GM12878 (cell line): Measurements from ENCODE around the gene PLOD3. TPM values are rescaled to one million over a fixed set of nuclear protein-coding genes. Genes with fewer than 3 reads are reported as not detected.

Experiments
- BCL11A ChIP-seq: IDR thresholded peaks from 2 replicates; pipeline ENCODE4 v1.6.1; 2011; ENCODE audit warnings: low read depth, low read length
- BMI1 ChIP-seq: fragments of 450-650 bp; IDR thresholded peaks from 2 replicates; pipeline ENCODE4 v1.6.1; 2016; ENCODE audit warnings: mild to moderate bottlenecking, moderate library complexity, borderline replicate concordance
- BRCA1 ChIP-seq: IDR thresholded peaks from 2 replicates; pipeline ENCODE4 v1.6.1; 2011; ENCODE audit warnings: low read depth, low read length, improper control_type of control experiment
- CBFB ChIP-seq: IDR thresholded peaks from 2 replicates; pipeline ENCODE4 v1.6.1; 2016; ENCODE audit warnings: antibody characterized with exemption, low read depth
- ELK1 ChIP-seq: IDR thresholded peaks from 2 replicates; pipeline ENCODE4 v1.6.1; 2012; ENCODE audit warnings: low read depth, low read length, improper control_type of control experiment
- GATAD2B ChIP-seq: fragments of 450-650 bp; conservative IDR thresholded peaks from 2 replicates; pipeline ENCODE4 v1.6.1; 2017; ENCODE audit warnings: low read depth, mild to moderate bottlenecking, moderate library complexity
- HSF1 ChIP-seq: fragments of 150-350 bp; IDR thresholded peaks from 2 replicates; pipeline ENCODE4 v1.6.1; 2014; ENCODE audit warnings: mild to moderate bottlenecking, low read depth, low read length
- JUND ChIP-seq: IDR thresholded peaks from 2 replicates; pipeline ENCODE4 v1.6.1; 2012; ENCODE audit warnings: low read depth, mild to moderate bottlenecking, low read length, improper control_type of control experiment, moderate library complexity
- KDM1A ChIP-seq: fragments of 200-600 bp; sonication (generic); IDR thresholded peaks from 2 replicates; pipeline ENCODE4 v1.6.1; 2016; ENCODE audit warnings: borderline replicate concordance
- NBN ChIP-seq: fragments of 450-650 bp; IDR thresholded peaks from 2 replicates; pipeline ENCODE4 v1.6.1; 2016
- NKRF ChIP-seq: fragments of 450-650 bp; conservative IDR thresholded peaks from 2 replicates; pipeline ENCODE4 v1.6.1; 2017; ENCODE audit warnings: mild to moderate bottlenecking, moderate library complexity
- NR2C1 ChIP-seq: fragments of 450-650 bp; IDR thresholded peaks from 2 replicates; pipeline ENCODE4 v1.6.1; 2017; ENCODE audit warnings: antibody characterized with exemption, mild to moderate bottlenecking, moderate library complexity
- NR2F1 ChIP-seq: fragments of 450-650 bp; conservative IDR thresholded peaks from 2 replicates; pipeline ENCODE4 v1.6.1; 2017; ENCODE audit warnings: mild to moderate bottlenecking
- POLR2A ChIP-seq: IDR thresholded peaks from 2 replicates; pipeline ENCODE4 v1.6.1; 2011; ENCODE audit warnings: low read depth, mild to moderate bottlenecking, low read length
- POLR2AphosphoS2 ChIP-seq: IDR thresholded peaks from 2 replicates; pipeline ENCODE4 v1.6.1; 2011; ENCODE audit warnings: low read depth, mild to moderate bottlenecking, low read length, improper control_type of control experiment, moderate library complexity
- RB1 ChIP-seq: fragments of 450-650 bp; formaldehyde crosslinking; IDR thresholded peaks from 2 replicates; pipeline ENCODE4 v1.6.1; 2017; ENCODE audit warnings: mild to moderate bottlenecking, borderline replicate concordance
- SIN3A ChIP-seq: IDR thresholded peaks from 2 replicates; pipeline ENCODE4 v1.6.1; 2012; ENCODE audit warnings: low read depth, low read length, improper control_type of control experiment
- SKIL ChIP-seq: fragments of 450-650 bp; IDR thresholded peaks from 2 replicates; pipeline ENCODE4 v1.6.1; 2017; ENCODE audit warnings: mild to moderate bottlenecking, low read depth, inconsistent platforms; ENCODE audit not compliant: poor library complexity, severe bottlenecking
- SMARCA5 ChIP-seq: fragments of 450-650 bp; IDR thresholded peaks from 2 replicates; pipeline ENCODE4 v1.6.1; 2017; ENCODE audit warnings: mild to moderate bottlenecking
- polyA plus RNA-seq, 11 experiments: library from polyadenylated mRNA; depleted of rRNA in 4 of 11; unstranded in 6 of 11; stranded (reverse) in 5 of 11; fragments of >200 nt; fragmentation: Nextera tagmentation in 4 of 11; fragmentation: Illumina TruSeq in 1 of 11; extraction: Ambion mirVana in 4 of 11; extraction: Trizol in 1 of 11; gene quantifications; 1 replicate in 1 of 11; 2 replicates in 10 of 11; pipeline versions ENCODE4 v1.2.1 to v1.2.3, GENCODE V29; 2011 to 2016; ENCODE audit warnings: inconsistent platforms in 2 of 11, missing spikeins in 2 of 11, low read depth in 1 of 11
- total RNA-seq, 4 experiments: library from RNA; depleted of rRNA in 3 of 4; stranded (reverse); fragments of >200 nt in 3 of 4; fragmentation: Illumina TruSeq in 1 of 4; extraction: Trizol in 1 of 4; gene quantifications; 2 replicates each; pipeline versions ENCODE4 v1.2.1 to v1.2.3, GENCODE V29; 2013 to 2021

The PLOD3 gene
- total and polyA plus RNA-seq, 10 of the 15 experiments (the other 5 are each of a cell fraction or from before 2014, with no cell fraction given) = 0.53 to 27.8 (median 15.1) TPM

- TF ChIP-seq SKIL = peak; percentile 60
- no peak for TF ChIP-seq HSF1
- peak; percentile 75 for TF ChIP-seq NR2C1
- TF ChIP-seq SIN3A = peak; percentile 84; the same call in 1 of the 2 replicates
- TF ChIP-seq POLR2A = peak; percentile 59
- peak; percentile 57 for TF ChIP-seq SMARCA5
- no peak for TF ChIP-seq GATAD2B
- TF ChIP-seq BRCA1 = no peak
- peak; percentile 73 for TF ChIP-seq CBFB
- TF ChIP-seq BCL11A = 0 out of 2 replicates have a peak, but pooled peaks have one; percentile 9
- TF ChIP-seq BMI1 = peak; percentile 93
- peak; percentile 87; the same call in 1 of the 2 replicates for TF ChIP-seq ELK1
- TF ChIP-seq NR2F1 = peak; percentile 77
- peak; percentile 77 for TF ChIP-seq NBN
- TF ChIP-seq NKRF = peak; percentile 62
- TF ChIP-seq RB1 = 0 out of 2 replicates have a peak, but pooled peaks have one; percentile 18
- TF ChIP-seq JUND = no peak
- no peak for TF ChIP-seq KDM1A
- 0 out of 2 replicates have a peak, but pooled peaks have one; percentile 32 for TF ChIP-seq POLR2AphosphoS2
These were observed at the start of gene PLOD3, which contains the start of gene ZNHIT1 (continued) for GRCh38 chr7:101217388-101218235.
